AG10803 (cell line): ENCODE data around the gene TUBB6.

Source experiments
- DNase-seq: peaks from one replicate; pipeline ENCODE4 v3.0.0; 2010; ENCODE audit warnings: low read depth
- H3K4me3 ChIP-seq: 2 replicates; pipeline ENCODE4 v1.5.1; 2011; ENCODE audit warnings: mild to moderate bottlenecking, low read length, control low read depth
- CTCF ChIP-seq: conservative IDR thresholded peaks from 2 replicates; pipeline ENCODE4 v1.5.1; 2011; ENCODE audit warnings: mild to moderate bottlenecking, low read length, control low read depth, inconsistent platforms

TUBB6 gene

GRCh38 chr18:12302391-12303147, 5.5 kb upstream of the TUBB6 start:
- no peak for DNase-seq
- no peak for TF ChIP-seq CTCF
- H3K4me3 ChIP-seq = no peak overlapping the region

DNA sequence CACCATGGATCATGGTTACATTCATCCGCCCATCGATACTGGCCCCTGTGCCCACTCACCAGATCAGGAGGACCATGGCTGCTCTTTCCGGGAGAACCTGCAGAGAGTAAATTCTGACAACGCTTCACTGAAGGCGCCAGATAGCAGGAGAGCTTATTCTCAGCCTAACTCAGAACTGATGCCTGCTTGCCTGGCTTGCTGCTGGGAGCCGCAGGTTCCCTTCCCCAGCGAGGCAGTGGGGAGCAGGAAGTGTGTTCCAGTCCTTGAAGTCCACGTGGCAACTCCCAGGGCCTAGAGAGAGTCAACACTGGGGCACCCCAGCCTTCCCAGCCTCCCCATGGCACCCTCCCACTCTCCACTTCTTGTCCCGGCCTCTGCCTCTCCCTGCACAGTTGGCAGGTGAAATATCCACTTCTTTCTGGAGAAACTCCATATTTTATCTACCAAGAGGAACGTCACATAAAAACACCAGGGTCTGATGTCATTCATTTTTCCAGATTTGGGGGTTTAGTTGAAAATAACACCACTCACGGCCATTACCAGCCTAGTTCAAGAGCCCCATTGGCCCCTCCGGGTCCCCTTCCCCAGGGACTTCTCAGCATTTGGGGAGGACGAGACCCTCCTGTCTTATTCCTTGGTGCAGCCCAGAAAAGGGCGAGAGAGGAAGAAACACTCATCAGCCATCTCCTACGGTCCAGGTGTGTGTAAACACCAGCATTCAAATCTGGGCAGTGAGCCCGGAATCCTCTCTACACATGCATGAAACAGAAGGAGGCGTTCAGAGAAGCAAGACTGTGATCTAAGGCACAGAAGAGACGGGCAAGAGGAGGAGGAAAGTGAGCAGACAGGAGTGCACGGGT, 3.5 kb upstream of the TUBB6 start:
- no peak for TF ChIP-seq CTCF
- no peak for DNase-seq
- H3K4me3 ChIP-seq = no peak overlapping the region

DNA sequence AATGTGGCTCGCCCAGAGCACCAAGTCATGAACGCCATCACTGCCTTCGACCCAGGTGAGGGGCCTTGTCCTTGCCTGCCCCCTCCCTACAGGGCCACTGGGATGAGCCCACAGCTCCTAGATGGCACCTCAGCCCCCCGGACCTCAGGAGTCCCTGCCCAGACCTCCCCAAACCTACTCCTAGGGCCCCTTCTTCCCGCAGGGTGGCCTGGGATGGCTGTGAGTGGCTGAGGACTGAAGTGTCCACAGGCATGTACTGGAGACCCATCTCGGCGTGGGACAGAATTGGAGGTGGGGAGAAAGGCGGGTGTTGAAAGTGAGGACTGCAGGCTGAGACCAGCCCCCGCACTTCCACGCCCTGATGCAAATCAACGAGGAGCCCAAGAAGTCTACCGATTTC, 2.8 kb upstream of the TUBB6 start:
- H3K4me3 ChIP-seq = no peak overlapping the region
- DNase-seq = no peak
- TF ChIP-seq CTCF = no peak

DNA sequence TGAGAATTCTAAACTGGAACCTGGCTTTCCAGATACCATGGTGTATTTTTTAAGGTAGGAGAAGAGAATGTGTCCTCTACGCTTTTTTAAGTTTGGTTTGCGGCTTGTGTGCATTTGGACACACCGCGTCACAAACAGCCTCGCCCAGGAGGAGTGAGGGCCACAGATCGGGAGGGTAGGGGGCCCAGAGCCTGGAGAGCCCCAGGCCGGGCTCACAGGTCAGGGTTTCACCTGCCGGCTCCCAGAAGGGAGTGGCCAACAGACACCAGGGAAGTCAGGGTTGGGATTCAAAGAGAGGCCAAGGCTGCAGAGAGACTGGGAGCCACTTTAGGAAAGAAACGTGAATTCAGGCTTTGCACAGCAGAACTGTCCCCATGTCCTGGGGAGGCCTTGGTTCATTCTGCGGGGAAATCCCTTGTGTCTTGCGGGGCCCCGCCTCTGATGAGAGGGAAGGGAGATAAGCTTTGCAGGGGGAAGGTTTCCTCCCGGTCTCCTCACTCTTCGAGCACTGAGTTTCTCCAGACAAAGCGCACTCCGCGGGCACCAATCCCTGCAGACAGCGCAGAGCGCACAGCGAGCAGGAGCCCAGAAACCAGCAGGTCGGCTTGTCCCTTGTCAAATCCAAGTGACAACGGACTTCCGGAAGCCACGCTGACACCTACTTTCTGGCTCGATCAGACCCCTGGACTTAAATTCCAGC, 2.0 kb upstream of the TUBB6 start:
- no peak for TF ChIP-seq CTCF

DNA sequence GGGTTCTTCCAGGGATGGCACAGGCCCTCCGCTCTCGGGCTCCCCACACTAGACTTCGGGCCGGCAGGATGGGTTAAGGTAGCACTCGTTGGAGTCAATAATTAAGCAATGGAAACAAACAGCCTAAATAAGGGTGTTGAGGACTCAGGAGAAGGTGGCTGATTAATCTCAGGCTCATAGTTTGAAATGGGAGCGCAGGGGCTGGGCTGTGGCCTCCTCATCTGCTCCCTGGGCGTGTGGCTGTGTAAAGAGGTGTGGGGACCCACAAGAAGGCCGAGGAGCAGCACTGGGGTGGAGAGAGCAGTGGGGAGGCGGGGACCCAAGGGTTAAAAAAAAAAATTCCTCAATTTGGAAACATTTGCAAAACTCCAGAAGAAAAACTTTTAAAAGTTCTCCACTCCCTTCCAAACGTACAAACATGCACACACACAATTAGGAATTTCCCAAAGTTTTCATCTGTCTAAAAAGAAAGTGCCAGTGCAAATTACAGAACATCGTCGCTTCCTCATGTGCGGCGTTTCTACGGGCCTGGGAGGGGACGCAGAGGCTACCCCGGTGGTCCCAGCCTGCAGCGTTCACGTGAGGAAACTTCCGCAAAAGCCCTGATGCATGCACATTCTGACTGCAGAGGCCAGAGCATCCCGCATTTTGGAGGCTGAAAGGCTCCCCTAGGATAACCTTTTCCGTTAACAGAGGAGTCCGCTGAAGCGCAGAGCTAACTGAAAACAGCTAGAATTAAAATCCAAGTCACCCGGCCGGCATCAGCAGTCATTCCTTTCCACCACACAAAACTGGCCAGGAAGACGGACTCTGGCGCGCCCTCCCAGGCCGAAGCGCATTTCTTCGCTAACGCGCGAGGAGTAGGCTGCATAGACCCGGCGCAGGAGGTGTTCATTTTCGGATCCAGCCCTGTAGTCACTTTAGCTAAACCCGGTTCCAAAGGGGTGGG, 1.0 kb upstream of the TUBB6 start:
- peak overlapping the region; percentile 87 for H3K4me3 ChIP-seq
- peak; percentile 79 for DNase-seq
- TF ChIP-seq CTCF = peak; percentile 40

More for the DNA sequence above, 2.0 kb upstream of the TUBB6 start:
- DNase-seq = no peak
- peak overlapping the region; percentile 87 for H3K4me3 ChIP-seq

- peak overlapping the region; percentile 87 for H3K4me3 ChIP-seq
- DNase-seq = peak; percentile 92
- no peak for TF ChIP-seq CTCF
These were observed 502 bp downstream of the TUBB6 start for GRCh38 chr18:12308386-12309100.
